Fibroblast of the aortic adventitia (primary cell): ENCODE results near the gene ZNF446. TPM values are rescaled to one million over a fixed set of nuclear protein-coding genes. Genes with fewer than 3 reads are reported as not detected.
A peak's percentile ranks its signal among the peaks of the same experiment; 100 is the strongest.
"Not testable (repeated sequence)": the region's sequence is repeated elsewhere in the genome, so short reads cannot be mapped to it uniquely, and the experiment has no call there.

Experiments used
- DNase-seq: peaks from one replicate; pipeline ENCODE4 v3.0.0-alpha.2; 2010; ENCODE audit warnings: low read depth
- H3K4me3 ChIP-seq: 2 replicates; pipeline ENCODE4 v1.5.1; 2011; ENCODE audit warnings: low read depth, mild to moderate bottlenecking, control low read depth, low read length, moderate library complexity
- CTCF ChIP-seq: IDR thresholded peaks from 2 replicates; pipeline ENCODE4 v1.5.1; 2011; ENCODE audit warnings: mild to moderate bottlenecking, low read length, control low read depth, inconsistent platforms; ENCODE audit not compliant: insufficient read depth
- total RNA-seq: library from RNA; depleted of rRNA; stranded (reverse); fragments of >200 nt; gene quantifications from 2 replicates; pipeline ENCODE4 v1.2.3, GENCODE V29; 2012; ENCODE audit warnings: low replicate concordance

Gene ZNF446
- total RNA-seq, 1 donor, result 7.5 TPM

GRCh38 chr19:58491393-58491792, 15.2 kb downstream of the ZNF446 start:
- no peak for DNase-seq
- no peak overlapping the region for H3K4me3 ChIP-seq
- TF ChIP-seq CTCF, result no peak

- TF ChIP-seq CTCF, result no peak
- no peak overlapping the region for H3K4me3 ChIP-seq
- DNase-seq, result no peak
Observed at GRCh38 chr19:58492265-58492664, 16.1 kb downstream of the ZNF446 start.

- no peak for TF ChIP-seq CTCF
- H3K4me3 ChIP-seq, result no peak overlapping the region
- no peak for DNase-seq
Observed at GRCh38 chr19:58497634-58498170, 21.6 kb downstream of the ZNF446 start.

GRCh38 chr19:58498316-58499020, 22.3 kb downstream of the ZNF446 start:
- DNase-seq, result no peak
- TF ChIP-seq CTCF, result no peak
- peak overlapping the region; percentile 73 for H3K4me3 ChIP-seq

- peak; percentile 51 for TF ChIP-seq CTCF
- H3K4me3 ChIP-seq, result peak overlapping the region; percentile 75
- DNase-seq, result peak; percentile 98
Observed at GRCh38 chr19:58499021-58499927, 23.1 kb downstream of the ZNF446 start.

- DNase-seq, result no peak
- no peak for TF ChIP-seq CTCF
- H3K4me3 ChIP-seq, result peak overlapping the region; percentile 75
Observed at GRCh38 chr19:58500242-58500641, 24.1 kb downstream of the ZNF446 start.

- DNase-seq, result not testable (repeated sequence)
Observed at GRCh38 chr19:58507602-58508223, 31.6 kb downstream of the ZNF446 start.

More at GRCh38 chr19:58507602-58508223, 31.6 kb downstream of the ZNF446 start:
- H3K4me3 ChIP-seq, result not testable (repeated sequence)
